Upper lobe of right lung (tissue), 1 donor: ENCODE data around the gene ARHGAP19. TPM values are rescaled to one million over a fixed set of nuclear protein-coding genes. Genes with fewer than 3 reads are reported as not detected.

Experiments
- ATAC-seq: fragments of 200-7000 bp; cut with Tn5 transposase; one replicate; pipeline ENCODE4 v1.9.1; 2020; ENCODE audit warnings: mild to moderate bottlenecking, moderate library complexity
- DNase-seq: peaks from one replicate; pipeline ENCODE4 v3.0.0-alpha.2; 2020
- H3K27ac ChIP-seq: fragments of 200-600 bp; one replicate; pipeline ENCODE4 v1.8.0; 2022
- H3K27me3 ChIP-seq: fragments of 200-600 bp; one replicate; pipeline ENCODE4 v1.8.0; 2022; ENCODE audit warnings: mild to moderate bottlenecking
- H3K36me3 ChIP-seq: fragments of 200-600 bp; one replicate; pipeline ENCODE4 v1.8.0; 2022
- H3K4me1 ChIP-seq: fragments of 200-600 bp; one replicate; pipeline ENCODE4 v1.8.0; 2022
- H3K4me3 ChIP-seq: fragments of 200-600 bp; one replicate; pipeline ENCODE4 v1.8.0; 2022; ENCODE audit warnings: mild to moderate bottlenecking
- H3K9me3 ChIP-seq: fragments of 200-600 bp; one replicate; pipeline ENCODE4 v1.8.0; 2022
- CTCF ChIP-seq: fragments of 200-600 bp; IDR thresholded peaks from one replicate; pipeline ENCODE4 v1.8.0; 2022; ENCODE audit warnings: antibody characterized with exemption
- intact Hi-C: fragments of 100-400 bp; cut with DNase I; formaldehyde crosslinking; loops from one replicate; pipeline ENCODE4 v1.11.0; 2022
- total RNA-seq: library from RNA; stranded (reverse); fragmentation: NEBNext Ultra II Directional; extraction: Animal tissue kit (Norgen Biotek cat#: 25700); gene quantifications from one replicate; pipeline ENCODE4 v1.2.1, GENCODE V29; 2021
- donor health status: DM: no; HTN: yes; CAD: no; lungs with severe emphysema.

The ARHGAP19 gene
- total RNA-seq, 1 donor from 2014 or later, result 14.0 TPM

GRCh38 chr10:97179311-97179710 is 113.1 kb downstream of the ARHGAP19 start:
- H3K36me3 ChIP-seq, result no peaks in the 10 kb centered on the region
- no peak for ATAC-seq
- no peak overlapping the region for H3K4me3 ChIP-seq
- intact Hi-C loops, result no loop called here
- peaks cover 35% of the 10 kb centered on the region for H3K27me3 ChIP-seq
- no peak for DNase-seq
- H3K4me1 ChIP-seq, result no peaks in the 10 kb centered on the region
- TF ChIP-seq CTCF, result no peak
- H3K27ac ChIP-seq, result no peak overlapping the region
- H3K9me3 ChIP-seq, result no peaks in the 10 kb centered on the region

- no peak for TF ChIP-seq CTCF
- Histone ChIP-seq H3K4me3 (no peak overlapping the region), H3K9me3 (no peaks in the 10 kb centered on the region), H3K27ac (no peak overlapping the region), H3K27me3 (peaks cover 36% of the 10 kb centered on the region), H3K4me1 (no peaks in the 10 kb centered on the region), H3K36me3 (no peaks in the 10 kb centered on the region)
- intact Hi-C loops, result no loop called here
- ATAC-seq (no peak), DNase-seq (no peak)
These were observed 114.4 kb downstream of the ARHGAP19 start for GRCh38 chr10:97178074-97178473.

- DNase-seq (peak; percentile 35), ATAC-seq (no peak)
- Histone ChIP-seq H3K4me3 (no peak overlapping the region), H3K27ac (no peak overlapping the region), H3K36me3 (no peaks in the 10 kb centered on the region), H3K9me3 (no peaks in the 10 kb centered on the region), H3K4me1 (no peaks in the 10 kb centered on the region), H3K27me3 (peaks cover 36% of the 10 kb centered on the region)
- intact Hi-C loops, result no loop called here
- no peak for TF ChIP-seq CTCF
These were observed 116.2 kb downstream of the ARHGAP19 start for GRCh38 chr10:97176226-97176625.

GRCh38 chr10:97175586-97175985 is 116.9 kb downstream of the ARHGAP19 start:
- H3K9me3 ChIP-seq, result no peaks in the 10 kb centered on the region
- DNase-seq, result peak; percentile 48
- intact Hi-C loops, result no loop called here
- H3K36me3 ChIP-seq, result no peaks in the 10 kb centered on the region
- H3K27me3 ChIP-seq, result peaks cover 33% of the 10 kb centered on the region
- no peak overlapping the region for H3K4me3 ChIP-seq
- TF ChIP-seq CTCF, result no peak
- H3K27ac ChIP-seq, result no peak overlapping the region
- no peak for ATAC-seq
- H3K4me1 ChIP-seq, result no peaks in the 10 kb centered on the region

- no peak for TF ChIP-seq CTCF
- Histone ChIP-seq H3K27ac (no peak overlapping the region), H3K27me3 (peaks cover 27% of the 10 kb centered on the region), H3K4me1 (no peaks in the 10 kb centered on the region), H3K9me3 (no peaks in the 10 kb centered on the region), H3K36me3 (no peaks in the 10 kb centered on the region), H3K4me3 (no peak overlapping the region)
- intact Hi-C loops, result no loop called here
- no peak for DNase-seq
- no peak for ATAC-seq
These were observed 117.5 kb downstream of the ARHGAP19 start for GRCh38 chr10:97174941-97175340.

- no peak for TF ChIP-seq CTCF
- Histone ChIP-seq H3K9me3 (no peaks in the 10 kb centered on the region), H3K36me3 (no peaks in the 10 kb centered on the region), H3K4me1 (no peaks in the 10 kb centered on the region), H3K27me3 (peaks cover 21% of the 10 kb centered on the region), H3K27ac (no peak overlapping the region), H3K4me3 (no peak overlapping the region)
- no peak for ATAC-seq
- DNase-seq, result peak; percentile 52
- intact Hi-C loops, result no loop called here
These were observed 118.1 kb downstream of the ARHGAP19 start for GRCh38 chr10:97174276-97174775.
